GM12878 (cell line): ENCODE results near the gene DACT3. TPM values are rescaled to one million over a fixed set of nuclear protein-coding genes. Genes with fewer than 3 reads are reported as not detected.

Experiments used
- ATF3 ChIP-seq: IDR thresholded peaks from 2 replicates; pipeline ENCODE4 v1.6.1; 2011; ENCODE audit warnings: low read depth, mild to moderate bottlenecking, low read length, moderate library complexity, borderline replicate concordance; ENCODE audit errors: extremely low read depth
- BACH1 ChIP-seq: fragments of 450-650 bp; IDR thresholded peaks from 2 replicates; pipeline ENCODE4 v1.6.1; 2017; ENCODE audit warnings: mild to moderate bottlenecking, borderline replicate concordance
- BCLAF1 ChIP-seq: fragments of 450-650 bp; IDR thresholded peaks from 2 replicates; pipeline ENCODE4 v1.6.1; 2017; ENCODE audit warnings: antibody characterized with exemption, mild to moderate bottlenecking, moderate library complexity
- BHLHE40 ChIP-seq, 2 experiments: fragments of 450-650 bp in 1 of 2; IDR thresholded peaks; 2 replicates each; pipeline ENCODE4 v1.6.1; 2011 to 2017; ENCODE audit warnings: low read depth in 2 of 2, borderline replicate concordance in 1 of 2, improper control_type of control experiment in 1 of 2, low read length in 1 of 2, mild to moderate bottlenecking in 1 of 2
- ESRRA ChIP-seq: IDR thresholded peaks from 2 replicates; pipeline ENCODE4 v1.6.1; 2012; ENCODE audit warnings: mild to moderate bottlenecking, low read length, improper control_type of control experiment
- FOS ChIP-seq: IDR thresholded peaks from 3 replicates; pipeline ENCODE4 v1.6.1; 2011; ENCODE audit warnings: borderline replicate concordance; ENCODE audit not compliant: insufficient read length; ENCODE audit errors: extremely low read depth
- GABPA ChIP-seq: IDR thresholded peaks from 2 replicates; pipeline ENCODE4 v1.6.1; 2014; ENCODE audit warnings: antibody characterized with exemption, low read depth, mild to moderate bottlenecking, inconsistent platforms
- HDAC6 ChIP-seq: fragments of 200-600 bp; sonication (generic); IDR thresholded peaks from one replicate; pipeline ENCODE4 v1.8.0; 2017; ENCODE audit warnings: antibody characterized with exemption; ENCODE audit not compliant: unreplicated experiment
- IRF4 ChIP-seq: IDR thresholded peaks from 2 replicates; pipeline ENCODE4 v1.6.1; 2011; ENCODE audit warnings: low read depth, low read length
- IRF5 ChIP-seq: fragments of 450-650 bp; IDR thresholded peaks from 2 replicates; pipeline ENCODE4 v1.6.1; 2017; ENCODE audit warnings: borderline replicate concordance
- JUND ChIP-seq: IDR thresholded peaks from 2 replicates; pipeline ENCODE4 v1.6.1; 2012; ENCODE audit warnings: low read depth, mild to moderate bottlenecking, low read length, improper control_type of control experiment, moderate library complexity
- KLF5 ChIP-seq: fragments of 450-650 bp; IDR thresholded peaks from 2 replicates; pipeline ENCODE4 v1.6.1; 2014; ENCODE audit warnings: mild to moderate bottlenecking; ENCODE audit not compliant: partially characterized antibody
- LARP7 ChIP-seq: fragments of 450-650 bp; IDR thresholded peaks from 2 replicates; pipeline ENCODE4 v1.6.1; 2017; ENCODE audit warnings: mild to moderate bottlenecking
- MTA2 ChIP-seq: fragments of 450-650 bp; IDR thresholded peaks from 2 replicates; pipeline ENCODE4 v1.6.1; 2016; ENCODE audit warnings: low read depth, mild to moderate bottlenecking, moderate library complexity
- MTA3 ChIP-seq: IDR thresholded peaks from 2 replicates; pipeline ENCODE4 v1.6.1; 2012; ENCODE audit warnings: low read length, inconsistent platforms, borderline replicate concordance
- NBN ChIP-seq: fragments of 450-650 bp; IDR thresholded peaks from 2 replicates; pipeline ENCODE4 v1.6.1; 2016
- NR2F1 ChIP-seq: fragments of 450-650 bp; conservative IDR thresholded peaks from 2 replicates; pipeline ENCODE4 v1.6.1; 2017; ENCODE audit warnings: mild to moderate bottlenecking
- PML ChIP-seq: IDR thresholded peaks from 2 replicates; pipeline ENCODE4 v1.6.1; 2012; ENCODE audit warnings: low read length, inconsistent platforms
- SP1 ChIP-seq: IDR thresholded peaks from one replicate; pipeline ENCODE4 v1.6.1; 2011; ENCODE audit warnings: low read depth, low read length
- SPI1 ChIP-seq: IDR thresholded peaks from 2 replicates; pipeline ENCODE4 v1.6.1; 2011; ENCODE audit warnings: low read depth, mild to moderate bottlenecking, low read length, moderate library complexity, borderline replicate concordance; ENCODE audit not compliant: insufficient read depth
- STAT1 ChIP-seq: fragments of 450-650 bp; conservative IDR thresholded peaks from 2 replicates; pipeline ENCODE4 v1.6.1; 2014; ENCODE audit warnings: antibody characterized with exemption, mild to moderate bottlenecking
- polyA plus RNA-seq, 11 experiments: library from polyadenylated mRNA; depleted of rRNA in 4 of 11; unstranded in 6 of 11; stranded (reverse) in 5 of 11; fragments of >200 nt; fragmentation: Nextera tagmentation in 4 of 11; fragmentation: Illumina TruSeq in 1 of 11; extraction: Ambion mirVana in 4 of 11; extraction: Trizol in 1 of 11; gene quantifications; 1 replicate in 1 of 11; 2 replicates in 10 of 11; pipeline versions ENCODE4 v1.2.1 to v1.2.3, GENCODE V29; 2011 to 2016; ENCODE audit warnings: inconsistent platforms in 2 of 11, missing spikeins in 2 of 11, low read depth in 1 of 11
- total RNA-seq, 4 experiments: library from RNA; depleted of rRNA in 3 of 4; stranded (reverse); fragments of >200 nt in 3 of 4; fragmentation: Illumina TruSeq in 1 of 4; extraction: Trizol in 1 of 4; gene quantifications; 2 replicates each; pipeline versions ENCODE4 v1.2.1 to v1.2.3, GENCODE V29; 2013 to 2021
- TF ChIP-seq, protein P1 (sequence below): fragments of 450-650 bp; IDR thresholded peaks from 2 replicates; pipeline ENCODE4 v1.6.1; 2018; ENCODE audit warnings: mild to moderate bottlenecking, low read depth, moderate library complexity; ENCODE audit not compliant: partially characterized antibody

DACT3 gene
- total and polyA plus RNA-seq, 10 of the 15 experiments (the other 5 are each of a cell fraction or from before 2014, with no cell fraction given) = 0.05 to 2.5 (median 0.35) TPM; not detected in 1

DNA sequence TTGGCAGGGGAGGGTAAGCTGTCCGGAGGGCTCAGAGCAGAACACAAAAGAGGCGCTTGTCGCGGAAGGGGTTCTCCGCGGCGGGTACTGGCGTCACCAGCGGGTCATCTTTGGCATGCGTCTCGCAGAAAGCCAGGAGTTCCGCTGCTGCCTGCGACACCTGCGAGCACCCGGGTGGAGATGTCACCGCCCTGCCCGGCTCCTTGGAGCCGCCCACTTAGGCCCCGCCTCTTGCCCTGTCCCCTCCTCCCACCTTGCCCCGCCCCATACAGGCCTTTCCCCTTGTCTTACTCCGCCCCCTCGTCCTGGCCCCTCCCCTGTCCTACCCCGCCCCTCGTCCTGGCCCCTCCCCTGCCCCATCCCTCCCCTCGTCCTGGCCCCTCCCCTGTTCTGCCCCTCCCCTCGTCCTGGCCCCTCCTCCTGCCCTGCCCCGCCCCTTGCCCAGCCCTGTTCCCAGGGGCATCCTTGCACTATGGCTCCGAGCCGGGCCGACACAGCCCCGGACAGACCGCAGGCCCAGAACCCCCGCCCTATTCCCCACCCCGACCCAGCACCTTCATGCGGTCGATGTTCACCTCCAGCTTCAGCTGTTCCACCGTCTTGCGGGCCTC lies 26.8 kb downstream of the DACT3 start (continued):
- TF ChIP-seq BHLHE40 (IDR thresholded peaks at IDR 0.05; ENCODE audit: borderline replicate concordance in 1 of 2, low read depth in 2 of 2, low read length in 1 of 2) (peak in 1 of 2 experiments; percentile 27; a peak in 1 of 4 replicates), IRF5 (no peak), MTA2 (no peak), IRF4 (no peak), BACH1 (0 out of 2 replicates have a peak, but pooled peaks have one; percentile 21), PML (no peak), HDAC6 (no peak), ESRRA (no peak), GABPA (no peak), NR2F1 (0 out of 2 replicates have a peak, but pooled peaks have one; percentile 23), SPI1 (0 out of 2 replicates have a peak, but pooled peaks have one; percentile 9), FOS (no peak), SP1 (peak; percentile 39), STAT1 (no peak), JUND (no peak), BCLAF1 (no peak), LARP7 (no peak), ATF3 (no peak), MTA3 (no peak), NBN (no peak), KLF5 (no peak)
- TF ChIP-seq, protein P1, sequence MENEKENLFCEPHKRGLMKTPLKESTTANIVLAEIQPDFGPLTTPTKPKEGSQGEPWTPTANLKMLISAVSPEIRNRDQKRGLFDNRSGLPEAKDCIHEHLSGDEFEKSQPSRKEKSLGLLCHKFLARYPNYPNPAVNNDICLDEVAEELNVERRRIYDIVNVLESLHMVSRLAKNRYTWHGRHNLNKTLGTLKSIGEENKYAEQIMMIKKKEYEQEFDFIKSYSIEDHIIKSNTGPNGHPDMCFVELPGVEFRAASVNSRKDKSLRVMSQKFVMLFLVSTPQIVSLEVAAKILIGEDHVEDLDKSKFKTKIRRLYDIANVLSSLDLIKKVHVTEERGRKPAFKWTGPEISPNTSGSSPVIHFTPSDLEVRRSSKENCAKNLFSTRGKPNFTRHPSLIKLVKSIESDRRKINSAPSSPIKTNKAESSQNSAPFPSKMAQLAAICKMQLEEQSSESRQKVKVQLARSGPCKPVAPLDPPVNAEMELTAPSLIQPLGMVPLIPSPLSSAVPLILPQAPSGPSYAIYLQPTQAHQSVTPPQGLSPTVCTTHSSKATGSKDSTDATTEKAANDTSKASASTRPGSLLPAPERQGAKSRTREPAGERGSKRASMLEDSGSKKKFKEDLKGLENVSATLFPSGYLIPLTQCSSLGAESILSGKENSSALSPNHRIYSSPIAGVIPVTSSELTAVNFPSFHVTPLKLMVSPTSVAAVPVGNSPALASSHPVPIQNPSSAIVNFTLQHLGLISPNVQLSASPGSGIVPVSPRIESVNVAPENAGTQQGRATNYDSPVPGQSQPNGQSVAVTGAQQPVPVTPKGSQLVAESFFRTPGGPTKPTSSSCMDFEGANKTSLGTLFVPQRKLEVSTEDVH = no peak
